ENCODE measurements around the gene MTCH2. TPM values are rescaled to one million over a fixed set of nuclear protein-coding genes. Genes with fewer than 3 reads are reported as not detected.
"Not testable (repeated sequence)": the region's sequence is repeated elsewhere in the genome, so short reads cannot be mapped to it uniquely, and the experiment has no call there.

Gene MTCH2
- total RNA-seq, 4 donors from 2014 or later: 24.8 to 65.6 (median 49.5) TPM

DNA sequence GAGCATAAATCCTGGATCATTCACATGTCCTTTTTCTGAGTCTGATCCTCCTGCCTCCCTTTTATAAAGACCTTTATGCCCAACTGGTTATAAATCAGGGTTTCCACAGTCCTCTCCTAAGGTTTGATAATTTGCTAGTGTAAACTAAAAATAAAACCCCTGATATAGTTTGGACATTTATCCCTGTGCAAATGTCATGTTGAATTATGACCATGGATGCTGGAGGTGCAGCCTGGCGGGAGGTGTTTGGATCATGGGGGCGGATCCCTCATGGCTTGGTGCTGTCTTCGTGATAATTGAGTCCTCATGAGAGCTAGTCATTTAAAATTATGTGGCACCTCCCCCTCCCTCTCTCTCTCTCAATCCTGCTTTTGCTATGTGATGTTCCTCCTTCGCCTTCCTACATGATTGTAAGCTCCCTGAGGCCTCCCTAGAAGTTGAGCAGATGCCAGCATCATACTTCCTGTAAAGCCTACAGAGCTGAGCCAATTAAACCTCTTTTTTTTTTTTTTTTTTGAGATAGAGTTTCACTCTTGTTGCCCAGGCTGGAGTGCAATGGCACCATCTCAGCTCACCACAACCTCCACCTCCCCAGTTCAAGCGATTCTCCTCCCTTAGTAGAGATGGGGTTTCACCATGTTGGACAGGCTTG is 9.6 kb upstream of the MTCH2 start:
- no peaks in the 10 kb centered on the region for H3K36me3 ChIP-seq
- peak in 1 of 2 donors; percentile 36 for DNase-seq
- no peaks in the 10 kb centered on the region for H3K27me3 ChIP-seq
- intact Hi-C loops (cut with DNase I; ENCODE audit: low total_unique reads): no loop called here
- no peak overlapping the region for H3K4me3 ChIP-seq
- H3K4me1 ChIP-seq: no peaks in the 10 kb centered on the region
- TF ChIP-seq, protein P1, sequence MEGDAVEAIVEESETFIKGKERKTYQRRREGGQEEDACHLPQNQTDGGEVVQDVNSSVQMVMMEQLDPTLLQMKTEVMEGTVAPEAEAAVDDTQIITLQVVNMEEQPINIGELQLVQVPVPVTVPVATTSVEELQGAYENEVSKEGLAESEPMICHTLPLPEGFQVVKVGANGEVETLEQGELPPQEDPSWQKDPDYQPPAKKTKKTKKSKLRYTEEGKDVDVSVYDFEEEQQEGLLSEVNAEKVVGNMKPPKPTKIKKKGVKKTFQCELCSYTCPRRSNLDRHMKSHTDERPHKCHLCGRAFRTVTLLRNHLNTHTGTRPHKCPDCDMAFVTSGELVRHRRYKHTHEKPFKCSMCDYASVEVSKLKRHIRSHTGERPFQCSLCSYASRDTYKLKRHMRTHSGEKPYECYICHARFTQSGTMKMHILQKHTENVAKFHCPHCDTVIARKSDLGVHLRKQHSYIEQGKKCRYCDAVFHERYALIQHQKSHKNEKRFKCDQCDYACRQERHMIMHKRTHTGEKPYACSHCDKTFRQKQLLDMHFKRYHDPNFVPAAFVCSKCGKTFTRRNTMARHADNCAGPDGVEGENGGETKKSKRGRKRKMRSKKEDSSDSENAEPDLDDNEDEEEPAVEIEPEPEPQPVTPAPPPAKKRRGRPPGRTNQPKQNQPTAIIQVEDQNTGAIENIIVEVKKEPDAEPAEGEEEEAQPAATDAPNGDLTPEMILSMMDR (IDR thresholded peaks at IDR 0.05): no peak
- no peak for TF ChIP-seq POLR2A (IDR thresholded peaks at IDR 0.05)
- no peaks in the 10 kb centered on the region for H3K9me3 ChIP-seq
- peak overlapping the region in 1 of 2 donors; percentile 0 for H3K27ac ChIP-seq

- no peaks in the 10 kb centered on the region for H3K36me3 ChIP-seq
- no peaks in the 10 kb centered on the region for H3K4me1 ChIP-seq
- TF ChIP-seq POLR2A (IDR thresholded peaks at IDR 0.05): no peak
- TF ChIP-seq, protein P1 (IDR thresholded peaks at IDR 0.05): no peak
- no peak for DNase-seq
- intact Hi-C loops (cut with DNase I; ENCODE audit: low total_unique reads): no loop called here
- H3K27ac ChIP-seq: no peak overlapping the region
- no peak overlapping the region for H3K4me3 ChIP-seq
- no peaks in the 10 kb centered on the region for H3K9me3 ChIP-seq
- H3K27me3 ChIP-seq: no peaks in the 10 kb centered on the region
Measured at GRCh38 chr11:47649276-47649675, 6.9 kb upstream of the MTCH2 start.

- Histone ChIP-seq H3K9me3 (no peaks in the 10 kb centered on the region), H3K27ac (no peak overlapping the region), H3K36me3 (no peaks in the 10 kb centered on the region), H3K4me1 (no peaks in the 10 kb centered on the region), H3K4me3 (no peak overlapping the region), H3K27me3 (no peaks in the 10 kb centered on the region)
- TF ChIP-seq POLR2A (IDR thresholded peaks at IDR 0.05): no peak
- TF ChIP-seq, protein P1 (IDR thresholded peaks at IDR 0.05): no peak
- no peak for DNase-seq
- intact Hi-C loops (cut with DNase I; ENCODE audit: low total_unique reads): no loop called here
Measured at GRCh38 chr11:47646019-47646418, 3.7 kb upstream of the MTCH2 start.

DNA sequence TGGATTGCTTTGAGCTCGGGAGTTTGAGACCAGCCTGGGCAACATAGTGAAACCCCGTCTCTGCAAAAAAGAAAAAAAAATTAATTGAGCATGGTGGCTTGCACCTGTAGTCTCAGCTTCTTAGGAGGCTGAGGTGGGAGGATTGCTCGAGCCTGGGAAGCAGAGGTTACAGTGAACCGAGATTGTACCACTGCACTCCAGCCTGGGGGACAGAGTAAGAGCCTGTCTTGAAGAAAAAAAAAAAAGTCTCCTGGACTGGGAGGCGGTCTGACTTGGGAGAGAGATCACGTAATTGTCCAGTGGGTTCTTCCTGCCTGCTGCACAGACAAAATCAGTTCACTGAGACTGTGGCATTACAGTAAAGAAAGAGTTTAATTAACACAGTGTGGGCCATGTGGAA is 3.1 kb upstream of the MTCH2 start:
- Histone ChIP-seq H3K27me3 (no peaks in the 10 kb centered on the region), H3K9me3 (no peaks in the 10 kb centered on the region), H3K4me1 (no peaks in the 10 kb centered on the region), H3K36me3 (no peaks in the 10 kb centered on the region), H3K27ac (no peak overlapping the region), H3K4me3 (no peak overlapping the region)
- intact Hi-C loops (cut with DNase I; ENCODE audit: low total_unique reads): no loop called here
- no peak for TF ChIP-seq POLR2A (IDR thresholded peaks at IDR 0.05)
- TF ChIP-seq, protein P1 (IDR thresholded peaks at IDR 0.05): no peak
- DNase-seq: no peak

DNA sequence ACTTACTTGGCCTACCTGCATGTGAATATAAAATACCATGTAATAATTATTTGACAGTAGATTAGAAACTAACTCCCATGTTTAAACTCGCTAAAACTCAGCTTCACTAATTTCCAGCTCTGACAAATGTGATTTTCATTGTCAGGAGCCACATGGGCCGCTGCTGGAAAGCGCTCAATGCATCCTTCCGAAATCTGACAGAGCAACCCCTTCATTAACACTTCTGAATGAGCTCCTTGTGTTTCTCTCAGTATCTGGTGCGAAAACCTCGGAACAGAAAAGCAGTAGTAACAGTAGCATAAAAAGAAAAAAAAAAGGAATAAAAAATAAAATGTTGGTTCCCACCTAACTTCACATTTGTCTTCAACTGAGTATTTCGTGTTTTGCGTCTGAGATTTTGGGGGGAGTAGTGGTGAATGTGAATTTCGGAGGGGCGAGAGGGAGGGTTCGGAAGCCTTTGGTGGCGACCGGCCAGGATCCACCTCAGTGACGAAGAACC is 710 bp downstream of the MTCH2 start:
- intact Hi-C loops (cut with DNase I; ENCODE audit: low total_unique reads): no loop called here
- Histone ChIP-seq H3K4me3 (peak overlapping the region; percentile 50 to 58), H3K9me3 (no peaks in the 10 kb centered on the region), H3K36me3 (no peaks in the 10 kb centered on the region), H3K27me3 (no peaks in the 10 kb centered on the region), H3K27ac (peak overlapping the region; percentile 93), H3K4me1 (peaks cover 0 to 7% of the 10 kb centered on the region in 2 donors)
- DNase-seq: no peak
- no peak for TF ChIP-seq POLR2A (IDR thresholded peaks at IDR 0.05)
- TF ChIP-seq, protein P1 (IDR thresholded peaks at IDR 0.05): no peak

- H3K27me3 ChIP-seq; H3K4me3 ChIP-seq; DNase-seq; H3K4me1 ChIP-seq; H3K36me3 ChIP-seq; intact Hi-C loops (cut with DNase I; ENCODE audit: low total_unique reads); H3K27ac ChIP-seq; H3K9me3 ChIP-seq: not testable (repeated sequence)
Measured at GRCh38 chr11:47640506-47640905, 1.9 kb downstream of the MTCH2 start.

DNA sequence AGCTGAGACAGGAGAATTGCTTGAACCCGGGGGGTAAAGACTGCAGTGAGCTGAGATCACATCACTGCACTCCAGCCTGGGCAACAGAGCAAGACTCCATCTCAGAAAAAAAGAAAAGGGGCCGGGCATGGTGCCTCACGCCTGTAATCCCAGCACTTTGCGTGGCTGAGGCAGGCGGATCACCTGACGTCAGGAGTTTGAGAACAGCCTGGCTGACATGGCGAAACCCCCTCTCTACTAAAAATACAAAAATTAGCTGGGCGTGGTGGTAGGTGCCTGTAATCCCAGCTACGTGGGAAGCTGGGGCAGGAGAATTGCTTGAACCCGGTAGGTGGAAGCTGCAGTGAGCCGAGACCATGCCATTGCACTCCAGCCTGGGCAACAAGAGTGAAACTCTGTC is 6.0 kb downstream of the MTCH2 start:
- peak overlapping the region in 1 of 2 donors; percentile 71 for H3K27ac ChIP-seq
- DNase-seq; H3K4me1 ChIP-seq; H3K4me3 ChIP-seq; H3K27me3 ChIP-seq; H3K36me3 ChIP-seq; intact Hi-C loops (cut with DNase I; ENCODE audit: low total_unique reads); H3K9me3 ChIP-seq: not testable (repeated sequence)

All from uterus (tissue), 4 donors.